Muscle of arm (tissue), 12 donors: Measurements from ENCODE around the gene CYP46A1. TPM values are rescaled to one million over a fixed set of nuclear protein-coding genes. Genes with fewer than 3 reads are reported as not detected.

Experiments used
- polyA plus RNA-seq, 12 donors: library from polyadenylated mRNA; unstranded; fragments of 120-200 nt; gene quantifications; one replicate each; pipeline ENCODE4 v1.2.1, GENCODE V29; 2013; ENCODE audit not compliant: insufficient read length in 12 of 12

Gene CYP46A1
- polyA plus RNA-seq, 12 donors: 1.9 to 6.5 (median 3.1) TPM; not detected in 1

Other genes starting within 250 kb of the CYP46A1 start
- gene SETD3, start 203.4 kb upstream of the CYP46A1 start, polyA plus RNA-seq: 10 to 100 TPM in 11 of 12 donors, not detected in 1; 55.8 to 87.3 (median 74.3) TPM
- 10 to 100 TPM in 11 of 12 donors, not detected in 1; 30.7 to 71.1 (median 36.8) TPM for gene CCNK, start 202.9 kb upstream of the CYP46A1 start, polyA plus RNA-seq
- gene CCDC85C, start 80.1 kb upstream of the CYP46A1 start, polyA plus RNA-seq: 10 to 100 TPM in 1 of 12 donors, 1 to 10 TPM in 10, not detected in 1; 2.9 to 10.4 (median 3.7) TPM
- gene HHIPL1, start 39.2 kb upstream of the CYP46A1 start, polyA plus RNA-seq: 1 to 10 TPM in 11 of 12 donors, not detected in 1; 1.2 to 2.2 (median 1.7) TPM
- gene EML1, start 109.1 kb downstream of the CYP46A1 start, polyA plus RNA-seq: 10 to 100 TPM in 11 of 12 donors, not detected in 1; 31.6 to 53.3 (median 45.0) TPM